ENCODE measurements around the gene TFAP2D. TPM values are rescaled to one million over a fixed set of nuclear protein-coding genes. Genes with fewer than 3 reads are reported as not detected.

Gene TFAP2D
- total and polyA plus RNA-seq, 2 donors: 0.07 TPM; not detected in 1

GRCh38 chr6:50716899-50717509 is 3.7 kb downstream of the TFAP2D start:
- H3K27me3 ChIP-seq (ENCODE audit: control insufficient read depth in 2 of 2, insufficient read depth in 1 of 2, low read length in 1 of 2): peaks cover 43 to 77% of the 10 kb centered on the region in 2 donors
- DNase-seq (ENCODE audit: low read depth in 6 of 9, low spot score in 9 of 9): no peak
- H3K4me3 ChIP-seq (ENCODE audit: low read length in 2 of 2): no peak overlapping the region
- no peaks in the 10 kb centered on the region for H3K9me3 ChIP-seq (ENCODE audit: control insufficient read depth in 2 of 2, insufficient read depth in 1 of 2, low read length in 1 of 2)
- H3K4me1 ChIP-seq (ENCODE audit: control insufficient read depth in 2 of 2, insufficient read depth in 2 of 2, low read length in 2 of 2): no peaks in the 10 kb centered on the region
- no peak overlapping the region for H3K27ac ChIP-seq (ENCODE audit: low read depth in 1 of 2, low read length in 1 of 2)
- whole genome bisulfite sequencing: 6% methylated on average over 14 of the region's 14 CpGs
- H3K36me3 ChIP-seq (ENCODE audit: control insufficient read depth in 2 of 2, insufficient read depth in 2 of 2, low read length in 1 of 2): no peaks in the 10 kb centered on the region

DNA sequence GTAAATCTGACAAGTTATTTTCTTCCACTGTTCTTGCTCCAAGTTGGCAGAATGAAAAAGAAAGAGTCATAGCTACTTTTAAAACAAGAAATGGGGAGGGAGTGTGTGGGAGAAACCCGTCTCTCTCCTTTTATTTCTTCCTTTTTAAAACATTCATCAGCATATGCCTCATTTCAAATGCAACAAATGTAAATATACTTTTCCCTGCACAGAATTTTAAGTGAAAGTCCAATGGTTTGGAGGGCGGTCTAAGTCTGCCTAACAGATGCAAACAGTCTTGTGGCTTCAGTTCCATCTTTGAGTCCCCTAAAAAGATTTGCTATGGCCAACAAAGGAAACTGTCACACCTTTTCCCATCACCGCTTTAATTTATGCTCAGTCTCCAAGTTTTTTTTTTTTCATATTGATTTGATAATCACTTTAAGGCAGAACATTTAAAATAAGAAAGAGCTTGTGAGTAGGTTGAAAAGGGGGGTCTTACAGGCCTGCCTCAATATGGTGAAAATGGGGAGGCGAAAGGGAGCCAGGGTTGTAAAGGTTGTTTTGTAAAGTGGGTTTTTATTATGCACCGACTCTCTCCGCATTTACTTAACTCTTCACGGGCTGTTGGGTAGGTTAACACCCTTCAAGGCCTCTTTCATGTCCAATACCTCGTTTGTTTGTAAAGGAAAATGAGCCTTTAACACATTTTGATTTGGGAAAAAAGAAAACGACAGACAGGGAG is 4.6 kb downstream of the TFAP2D start:
- H3K27ac ChIP-seq (ENCODE audit: low read depth in 1 of 2, low read length in 1 of 2): no peak overlapping the region
- no peaks in the 10 kb centered on the region for H3K9me3 ChIP-seq (ENCODE audit: control insufficient read depth in 2 of 2, insufficient read depth in 1 of 2, low read length in 1 of 2)
- H3K4me1 ChIP-seq (ENCODE audit: control insufficient read depth in 2 of 2, insufficient read depth in 2 of 2, low read length in 2 of 2): no peaks in the 10 kb centered on the region
- 8% methylated on average over 9 of the region's 9 CpGs for WGBS
- H3K36me3 ChIP-seq (ENCODE audit: control insufficient read depth in 2 of 2, insufficient read depth in 2 of 2, low read length in 1 of 2): no peaks in the 10 kb centered on the region
- H3K4me3 ChIP-seq (ENCODE audit: low read length in 2 of 2): no peak overlapping the region
- H3K27me3 ChIP-seq (ENCODE audit: control insufficient read depth in 2 of 2, insufficient read depth in 1 of 2, low read length in 1 of 2): peaks cover 46 to 77% of the 10 kb centered on the region in 2 donors
- no peak for DNase-seq (ENCODE audit: low read depth in 6 of 9, low spot score in 9 of 9)

DNA sequence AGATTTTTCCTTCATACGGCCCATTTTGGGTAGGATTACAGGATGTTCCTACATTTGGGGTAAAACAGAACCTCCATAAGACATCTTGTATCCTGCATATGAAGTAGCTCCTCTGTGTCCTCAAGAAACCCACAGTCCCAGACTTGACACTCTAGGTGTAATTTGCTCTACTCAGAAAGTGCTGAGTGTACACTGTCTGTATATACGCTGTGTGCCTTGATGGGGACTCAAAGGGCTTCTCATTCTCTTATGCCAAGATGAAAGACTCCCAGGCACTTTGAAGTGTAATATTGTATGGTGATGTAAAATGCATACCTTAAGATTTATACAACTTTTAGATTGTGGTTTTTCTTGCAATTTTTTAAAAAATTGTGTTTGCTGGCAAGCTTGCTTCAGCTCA is 5.2 kb downstream of the TFAP2D start:
- H3K9me3 ChIP-seq (ENCODE audit: control insufficient read depth in 2 of 2, insufficient read depth in 1 of 2, low read length in 1 of 2): no peaks in the 10 kb centered on the region
- no peak overlapping the region for H3K4me3 ChIP-seq (ENCODE audit: low read length in 2 of 2)
- DNase-seq (ENCODE audit: low read depth in 6 of 9, low spot score in 9 of 9): no peak
- H3K27ac ChIP-seq (ENCODE audit: low read depth in 1 of 2, low read length in 1 of 2): no peak overlapping the region
- H3K36me3 ChIP-seq (ENCODE audit: control insufficient read depth in 2 of 2, insufficient read depth in 2 of 2, low read length in 1 of 2): no peaks in the 10 kb centered on the region
- 19% methylated on average over 2 of the region's 2 CpGs for WGBS
- peaks cover 0 to under 1% of the 10 kb centered on the region in 2 donors for H3K4me1 ChIP-seq (ENCODE audit: control insufficient read depth in 2 of 2, insufficient read depth in 2 of 2, low read length in 2 of 2)
- peaks cover 48 to 77% of the 10 kb centered on the region in 2 donors for H3K27me3 ChIP-seq (ENCODE audit: control insufficient read depth in 2 of 2, insufficient read depth in 1 of 2, low read length in 1 of 2)

- Histone ChIP-seq H3K9me3 (ENCODE audit: control insufficient read depth in 2 of 2, insufficient read depth in 1 of 2, low read length in 1 of 2) (no peaks in the 10 kb centered on the region), H3K27me3 (ENCODE audit: control insufficient read depth in 2 of 2, insufficient read depth in 1 of 2, low read length in 1 of 2) (peaks cover 34 to 74% of the 10 kb centered on the region in 2 donors), H3K27ac (ENCODE audit: low read depth in 1 of 2, low read length in 1 of 2) (no peak overlapping the region), H3K4me3 (ENCODE audit: low read length in 2 of 2) (no peak overlapping the region), H3K4me1 (ENCODE audit: control insufficient read depth in 2 of 2, insufficient read depth in 2 of 2, low read length in 2 of 2) (peaks cover 0 to 8% of the 10 kb centered on the region in 2 donors), H3K36me3 (ENCODE audit: control insufficient read depth in 2 of 2, insufficient read depth in 2 of 2, low read length in 1 of 2) (no peaks in the 10 kb centered on the region)
- WGBS: 8% methylated on average over 10 of the region's 10 CpGs
- DNase-seq (ENCODE audit: low read depth in 6 of 9, low spot score in 9 of 9): peak in 1 of 9 donors; percentile 9
Observed at GRCh38 chr6:50720623-50721022, 7.3 kb downstream of the TFAP2D start.

DNA sequence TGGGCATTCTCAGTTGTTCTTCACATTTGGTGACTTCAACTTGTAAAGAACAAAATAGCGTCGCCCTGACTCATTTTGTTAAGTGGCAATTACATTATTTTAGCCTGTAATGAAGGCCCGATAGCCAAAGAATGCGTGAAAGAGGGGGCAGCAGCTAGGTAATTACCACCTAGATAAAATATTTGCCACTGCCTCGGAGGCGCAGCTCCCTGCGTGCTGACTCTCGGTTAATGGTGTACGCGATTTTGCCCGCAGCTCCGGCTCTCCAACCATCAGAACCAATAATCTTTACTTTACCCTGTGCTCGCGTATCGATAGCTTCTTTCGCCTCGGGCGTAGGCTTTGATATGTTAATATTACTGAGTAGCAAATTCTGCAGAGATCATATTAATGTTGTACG is 8.7 kb downstream of the TFAP2D start:
- peaks cover 0 to 8% of the 10 kb centered on the region in 2 donors for H3K4me1 ChIP-seq (ENCODE audit: control insufficient read depth in 2 of 2, insufficient read depth in 2 of 2, low read length in 2 of 2)
- H3K27me3 ChIP-seq (ENCODE audit: control insufficient read depth in 2 of 2, insufficient read depth in 1 of 2, low read length in 1 of 2): peaks cover 21 to 62% of the 10 kb centered on the region in 2 donors
- no peak overlapping the region for H3K27ac ChIP-seq (ENCODE audit: low read depth in 1 of 2, low read length in 1 of 2)
- no peak overlapping the region for H3K4me3 ChIP-seq (ENCODE audit: low read length in 2 of 2)
- no peaks in the 10 kb centered on the region for H3K36me3 ChIP-seq (ENCODE audit: control insufficient read depth in 2 of 2, insufficient read depth in 2 of 2, low read length in 1 of 2)
- WGBS: 6% methylated on average over 19 of the region's 19 CpGs
- H3K9me3 ChIP-seq (ENCODE audit: control insufficient read depth in 2 of 2, insufficient read depth in 1 of 2, low read length in 1 of 2): no peaks in the 10 kb centered on the region
- no peak for DNase-seq (ENCODE audit: low read depth in 6 of 9, low spot score in 9 of 9)

DNA sequence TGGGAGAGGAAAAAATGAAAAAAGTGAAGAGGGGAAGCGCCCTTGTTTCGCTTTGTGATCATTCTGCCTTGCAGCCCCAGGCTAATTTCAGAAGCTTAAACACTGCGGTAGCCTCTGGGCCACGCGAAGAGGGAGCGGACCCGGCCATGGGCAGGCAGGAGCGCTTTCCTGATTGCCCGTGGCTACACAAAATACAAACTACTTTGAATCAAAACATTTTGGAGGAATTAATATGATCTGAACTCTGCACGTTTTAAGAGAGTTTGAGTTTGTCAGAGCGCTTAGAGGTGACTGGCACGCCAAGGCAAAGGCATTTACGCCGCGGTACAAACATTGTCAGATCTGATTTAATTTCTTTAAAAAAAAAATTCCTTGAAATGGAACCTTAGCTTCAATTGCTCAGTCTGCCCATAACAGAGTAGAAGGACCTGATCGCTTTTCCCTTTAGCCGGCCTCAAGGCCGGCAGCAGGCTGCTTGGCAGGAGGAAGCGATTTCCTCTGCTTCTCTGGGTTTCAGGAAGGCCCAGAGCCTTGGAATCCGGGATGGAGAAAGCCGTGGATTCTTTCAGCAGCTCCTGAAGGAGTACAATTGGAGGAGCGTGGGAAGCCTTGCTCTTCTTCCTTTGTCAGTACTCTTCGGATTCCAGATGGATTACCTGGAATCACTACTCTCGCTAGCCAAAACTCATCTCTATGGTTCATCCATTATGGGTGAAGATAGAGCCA is 9.7 kb downstream of the TFAP2D start:
- Histone ChIP-seq H3K27me3 (ENCODE audit: control insufficient read depth in 2 of 2, insufficient read depth in 1 of 2, low read length in 1 of 2) (peaks cover 21 to 55% of the 10 kb centered on the region in 2 donors), H3K9me3 (ENCODE audit: control insufficient read depth in 2 of 2, insufficient read depth in 1 of 2, low read length in 1 of 2) (no peaks in the 10 kb centered on the region), H3K27ac (ENCODE audit: low read depth in 1 of 2, low read length in 1 of 2) (no peak overlapping the region), H3K36me3 (ENCODE audit: control insufficient read depth in 2 of 2, insufficient read depth in 2 of 2, low read length in 1 of 2) (no peaks in the 10 kb centered on the region), H3K4me1 (ENCODE audit: control insufficient read depth in 2 of 2, insufficient read depth in 2 of 2, low read length in 2 of 2) (peaks cover 0 to 8% of the 10 kb centered on the region in 2 donors), H3K4me3 (ENCODE audit: low read length in 2 of 2) (no peak overlapping the region)
- 14% methylated on average over 24 of the region's 24 CpGs for WGBS
- no peak for DNase-seq (ENCODE audit: low read depth in 6 of 9, low spot score in 9 of 9)

DNA sequence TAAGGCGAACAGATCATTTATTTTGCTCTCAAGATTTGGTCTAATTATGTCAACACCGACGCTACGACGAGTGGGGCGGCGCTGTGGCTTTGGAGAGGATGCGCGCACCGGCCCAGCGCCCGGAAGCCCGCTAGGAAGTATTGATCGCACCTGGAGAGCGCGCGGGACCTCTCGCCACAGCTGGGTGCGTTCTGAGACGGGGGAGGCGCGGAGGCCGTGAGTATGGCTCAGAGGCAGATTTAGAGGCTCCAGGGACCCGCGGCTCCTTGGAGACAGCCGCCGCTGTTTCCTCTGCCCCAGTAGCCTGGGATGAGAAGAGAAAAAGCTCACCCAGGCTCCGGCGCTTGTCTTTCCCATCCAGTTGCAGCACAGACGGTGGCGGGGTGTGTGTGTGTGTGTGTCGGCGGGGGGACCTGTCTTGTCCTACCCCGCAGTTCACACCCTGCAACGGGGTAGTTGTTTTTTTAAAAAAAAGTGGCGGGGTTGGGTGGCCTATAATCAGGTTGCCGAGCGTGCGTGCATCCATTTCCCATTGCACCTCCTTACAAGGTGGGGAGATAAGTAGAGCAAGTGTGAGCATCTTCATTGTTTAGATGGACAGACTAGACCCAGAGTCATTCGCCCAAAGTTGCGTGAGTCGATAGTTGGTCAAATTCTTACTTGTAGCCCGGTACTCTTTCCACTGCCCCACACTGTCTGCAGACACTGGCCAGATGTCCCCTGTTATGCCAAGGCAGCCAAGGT is 11.2 kb downstream of the TFAP2D start:
- H3K9me3 ChIP-seq (ENCODE audit: control insufficient read depth in 2 of 2, insufficient read depth in 1 of 2, low read length in 1 of 2): no peaks in the 10 kb centered on the region
- peak in 2 of 9 donors; percentile 4 to 20 for DNase-seq (ENCODE audit: low read depth in 6 of 9, low spot score in 9 of 9)
- peaks cover 0 to 8% of the 10 kb centered on the region in 2 donors for H3K4me1 ChIP-seq (ENCODE audit: control insufficient read depth in 2 of 2, insufficient read depth in 2 of 2, low read length in 2 of 2)
- H3K4me3 ChIP-seq (ENCODE audit: low read length in 2 of 2): no peak overlapping the region
- H3K27ac ChIP-seq (ENCODE audit: low read depth in 1 of 2, low read length in 1 of 2): no peak overlapping the region
- WGBS: 5% methylated on average over 43 of the region's 43 CpGs
- peaks cover 21 to 51% of the 10 kb centered on the region in 2 donors for H3K27me3 ChIP-seq (ENCODE audit: control insufficient read depth in 2 of 2, insufficient read depth in 1 of 2, low read length in 1 of 2)
- no peaks in the 10 kb centered on the region for H3K36me3 ChIP-seq (ENCODE audit: control insufficient read depth in 2 of 2, insufficient read depth in 2 of 2, low read length in 1 of 2)

- 73% methylated on average over 3 of the region's 3 CpGs for WGBS
- H3K9me3 ChIP-seq (ENCODE audit: control insufficient read depth in 2 of 2, insufficient read depth in 1 of 2, low read length in 1 of 2): no peaks in the 10 kb centered on the region
- no peak for DNase-seq (ENCODE audit: low read depth in 6 of 9, low spot score in 9 of 9)
- H3K27ac ChIP-seq (ENCODE audit: low read depth in 1 of 2, low read length in 1 of 2): no peak overlapping the region
- H3K27me3 ChIP-seq (ENCODE audit: control insufficient read depth in 2 of 2, insufficient read depth in 1 of 2, low read length in 1 of 2): no peaks in the 10 kb centered on the region
- no peaks in the 10 kb centered on the region for H3K4me1 ChIP-seq (ENCODE audit: control insufficient read depth in 2 of 2, insufficient read depth in 2 of 2, low read length in 2 of 2)
- no peak overlapping the region for H3K4me3 ChIP-seq (ENCODE audit: low read length in 2 of 2)
- no peaks in the 10 kb centered on the region for H3K36me3 ChIP-seq (ENCODE audit: control insufficient read depth in 2 of 2, insufficient read depth in 2 of 2, low read length in 1 of 2)
Observed at GRCh38 chr6:50734488-50734887, 21.2 kb downstream of the TFAP2D start.

Data from thymus (tissue), 11 donors.